ENCODE results near the gene VWA8.
"Not testable (repeated sequence)": the region's sequence is repeated elsewhere in the genome, so short reads cannot be mapped to it uniquely, and the experiment has no call there.

The VWA8 gene

DNA sequence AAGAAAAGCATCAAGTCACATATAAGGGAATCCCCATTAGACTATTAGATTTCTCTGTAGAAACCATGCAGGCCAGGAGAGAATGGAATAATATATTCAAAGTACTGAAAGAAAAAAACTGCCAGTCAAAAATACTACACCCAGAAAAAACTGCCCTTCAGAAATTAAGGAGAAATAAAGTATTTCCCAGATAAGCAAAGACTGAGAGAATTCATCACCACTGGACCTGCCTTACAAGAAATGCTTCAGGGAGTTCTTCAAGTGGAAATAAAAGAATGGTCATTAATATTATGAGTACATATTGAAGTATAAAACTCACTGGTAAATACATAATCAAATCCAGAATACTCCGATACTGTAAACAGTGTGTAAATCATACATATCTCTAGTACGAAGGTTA, 35.9 kb downstream of the VWA8 start:
- DNase-seq (ENCODE audit: low spot score) (no peak), FAIRE-seq (no peak)

GRCh38 chr13:41922894-41923293, 38.0 kb downstream of the VWA8 start:
- FAIRE-seq; DNase-seq (ENCODE audit: low spot score): not testable (repeated sequence)

- FAIRE-seq = no peak
- DNase-seq (ENCODE audit: low spot score) = no peak
Measured at GRCh38 chr13:41919741-41920487, 41.0 kb downstream of the VWA8 start.

GRCh38 chr13:41919031-41919740, 41.7 kb downstream of the VWA8 start:
- FAIRE-seq = no peak
- DNase-seq (ENCODE audit: low spot score) = no peak

DNA sequence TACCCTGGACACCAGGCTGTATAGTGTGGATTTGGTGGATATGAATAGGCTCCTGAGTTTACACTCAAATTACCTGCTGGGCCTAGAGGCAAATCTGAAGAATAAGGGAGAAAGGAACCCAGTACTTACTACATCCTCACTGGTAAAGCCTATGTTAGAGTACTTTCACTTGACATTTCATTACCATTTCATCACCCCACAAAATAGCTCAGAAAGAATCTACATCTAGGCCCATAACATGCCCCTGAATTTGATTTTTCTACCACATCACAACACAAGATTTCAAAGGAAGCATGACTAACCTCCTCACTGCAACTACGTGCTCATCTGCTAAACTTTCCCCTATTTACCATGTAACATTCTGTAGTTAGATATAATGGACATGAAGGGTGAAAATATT, 43.3 kb downstream of the VWA8 start:
- FAIRE-seq = no peak
- DNase-seq (ENCODE audit: low spot score) = no peak

GRCh38 chr13:41916173-41916954, 44.5 kb downstream of the VWA8 start:
- peak; percentile 22 for DNase-seq (ENCODE audit: low spot score)
- no peak for FAIRE-seq

DNA sequence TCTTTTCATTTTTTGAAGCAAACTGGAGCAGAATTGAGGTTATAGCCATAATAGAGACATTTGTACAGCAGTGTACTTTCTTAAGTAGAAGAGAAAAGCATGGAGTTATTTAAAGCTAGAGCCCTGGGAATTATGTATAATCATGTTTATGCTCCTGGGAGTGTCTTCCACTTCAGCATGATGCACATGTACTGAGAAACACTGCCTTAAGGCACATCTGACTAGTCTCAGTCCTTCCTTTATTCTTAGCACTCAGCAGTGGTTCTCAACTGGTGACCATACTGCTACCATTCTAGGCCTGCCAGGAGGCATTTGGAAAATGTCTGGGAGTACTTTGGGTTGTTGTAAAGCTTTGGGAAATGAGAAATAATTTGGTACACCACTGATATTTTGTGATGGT, 45.8 kb downstream of the VWA8 start:
- FAIRE-seq = no peak
- DNase-seq (ENCODE audit: low spot score) = no peak

DNA sequence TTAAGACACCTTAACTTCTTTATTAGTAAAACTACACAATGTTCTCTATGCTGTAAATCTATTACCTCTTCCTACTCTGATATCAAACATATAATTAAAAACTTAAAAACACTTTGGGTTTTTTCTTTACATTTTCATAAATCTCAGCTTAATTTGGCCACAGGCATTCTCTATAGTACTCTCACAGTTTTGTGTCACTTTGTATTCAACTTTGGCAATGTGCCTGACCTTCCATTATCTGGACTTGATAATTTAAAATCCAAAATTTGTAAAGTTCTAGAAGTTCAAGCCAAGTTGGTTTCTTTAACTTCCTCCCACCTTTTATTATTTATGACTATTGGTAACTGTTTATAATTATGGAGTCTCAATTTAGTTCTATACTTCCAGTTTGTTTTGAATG, 46.4 kb downstream of the VWA8 start:
- DNase-seq (ENCODE audit: low spot score) (no peak), FAIRE-seq (no peak)

GRCh38 chr13:41909506-41909905, 51.4 kb downstream of the VWA8 start:
- FAIRE-seq (no peak), DNase-seq (ENCODE audit: low spot score) (no peak)

DNA sequence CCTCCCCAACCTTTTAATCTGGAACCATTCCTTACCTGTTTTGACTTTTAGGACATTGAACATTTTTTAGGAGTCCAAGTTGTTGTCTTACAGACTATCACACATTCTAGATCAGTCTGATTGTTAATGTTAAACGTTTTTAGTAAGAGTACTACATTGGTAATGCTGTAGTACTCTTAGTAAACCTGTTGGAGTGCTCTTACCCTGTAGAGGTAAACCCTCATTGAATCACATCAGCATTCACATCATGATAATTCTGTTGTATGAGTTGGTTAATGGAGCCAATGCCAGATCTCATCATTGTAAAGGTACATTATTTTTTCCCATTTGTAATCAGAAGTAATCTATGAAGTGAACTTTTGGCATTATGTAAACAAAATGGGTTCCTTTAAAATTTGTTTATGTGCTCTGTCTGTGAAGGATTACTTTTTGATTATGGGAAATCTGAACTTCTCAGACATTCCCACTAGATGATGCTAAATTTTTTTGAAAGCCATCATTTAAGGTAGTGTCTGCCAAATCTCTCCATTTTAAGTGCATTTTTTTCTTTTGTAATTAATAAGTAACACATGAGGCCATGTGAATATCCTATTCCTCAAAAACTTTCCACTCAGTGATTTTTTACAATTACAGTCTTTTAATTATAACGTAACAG, 55.2 kb downstream of the VWA8 start:
- no peak for FAIRE-seq
- DNase-seq (ENCODE audit: low spot score) = no peak

DNA sequence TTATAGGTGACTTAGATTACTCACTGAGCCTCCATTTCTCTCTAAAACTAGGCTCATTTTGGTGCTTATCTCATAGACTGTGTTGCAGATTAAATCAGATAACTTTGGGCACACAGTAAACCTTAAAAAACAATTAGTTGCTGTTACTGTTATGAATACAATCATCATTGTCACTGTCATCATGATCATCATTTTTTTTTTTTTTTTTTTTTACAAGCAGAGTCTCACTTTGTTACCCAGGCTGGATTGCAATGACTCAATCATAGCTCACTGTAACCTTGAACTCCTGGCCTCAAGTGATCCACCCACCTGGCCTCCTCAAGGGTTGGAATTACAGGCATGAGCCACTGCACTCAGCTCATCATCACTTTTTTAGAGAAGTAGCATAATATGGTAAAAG, 60.0 kb downstream of the VWA8 start:
- DNase-seq (ENCODE audit: low spot score) (no peak), FAIRE-seq (no peak)

GRCh38 chr13:41898411-41898810, 62.5 kb downstream of the VWA8 start:
- not testable (repeated sequence) for FAIRE-seq; DNase-seq (ENCODE audit: low spot score)

DNA sequence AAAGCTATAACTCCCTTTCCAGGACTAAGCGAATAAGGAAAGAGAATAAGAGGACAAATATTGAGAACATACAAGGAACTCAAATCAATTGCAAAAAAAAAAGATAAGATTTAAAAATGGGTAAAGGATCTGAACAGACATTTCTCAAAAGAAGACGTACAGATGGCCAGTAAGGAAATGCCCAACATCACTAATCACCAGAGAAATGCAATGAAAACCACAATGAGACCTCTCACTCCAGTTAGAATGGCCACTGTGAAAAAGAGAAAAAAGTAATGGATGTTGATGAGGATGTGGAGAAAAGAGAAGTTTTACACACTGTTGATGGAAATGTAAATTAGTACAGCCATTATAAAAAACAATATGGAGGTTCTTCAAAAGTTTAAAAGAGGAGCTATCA, 63.8 kb downstream of the VWA8 start:
- DNase-seq (ENCODE audit: low spot score) = no peak
- FAIRE-seq = no peak

GRCh38 chr13:41895478-41895877, 65.4 kb downstream of the VWA8 start:
- no peak for FAIRE-seq

DNA sequence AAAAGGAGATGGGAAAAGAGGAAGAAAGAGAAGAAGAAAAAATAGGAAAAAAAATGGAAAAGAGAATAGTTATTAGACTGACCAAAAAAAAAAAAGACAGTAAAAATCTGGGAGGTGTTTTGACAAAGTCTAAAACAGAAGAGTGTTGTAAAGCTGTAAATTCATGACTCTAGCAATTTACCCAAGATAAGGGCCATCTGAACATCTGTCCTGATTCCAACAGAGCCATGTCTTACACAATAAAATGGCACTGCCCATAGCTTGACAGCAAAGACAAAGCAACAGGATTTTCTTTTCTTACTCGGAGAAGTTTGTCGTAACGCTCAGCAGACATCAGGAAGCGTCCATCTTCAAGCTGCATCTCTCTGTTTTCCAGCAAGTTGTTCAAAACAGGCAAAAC, 69.8 kb downstream of the VWA8 start:
- FAIRE-seq (no peak), DNase-seq (ENCODE audit: low spot score) (no peak)

More at GRCh38 chr13:41895478-41895877, 65.4 kb downstream of the VWA8 start:
- no peak for DNase-seq (ENCODE audit: low spot score)

GRCh38 chr13:41883147-41883546, 77.8 kb downstream of the VWA8 start:
- FAIRE-seq (no peak), DNase-seq (ENCODE audit: low spot score) (no peak)

- FAIRE-seq; DNase-seq (ENCODE audit: low spot score): not testable (repeated sequence)
Measured at GRCh38 chr13:41881890-41882289, 79.0 kb downstream of the VWA8 start.

- DNase-seq (ENCODE audit: low spot score) = no peak
- no peak for FAIRE-seq
Measured at GRCh38 chr13:41880966-41881365, 79.9 kb downstream of the VWA8 start.

DNA sequence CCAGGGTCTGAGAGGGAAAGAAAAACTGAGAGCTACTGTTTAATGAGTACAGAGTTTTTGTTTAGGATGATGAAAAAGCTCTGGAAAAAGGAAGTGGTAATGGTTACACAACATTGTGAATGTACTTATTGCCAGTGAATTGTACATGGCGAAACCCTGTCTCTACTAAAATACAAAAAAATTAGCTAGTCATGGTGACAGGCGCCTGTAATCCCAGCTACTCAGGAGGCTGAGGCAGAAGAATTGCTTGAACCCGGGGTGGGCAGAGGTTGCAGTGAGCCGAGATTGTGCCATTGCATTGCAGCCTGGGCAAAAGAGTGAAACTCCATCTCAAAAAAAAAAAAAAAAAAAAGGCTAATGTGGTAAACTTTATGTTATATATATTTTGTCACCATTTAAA, 96.3 kb downstream of the VWA8 start:
- DNase-seq (ENCODE audit: low spot score) (no peak), FAIRE-seq (no peak)

- not testable (repeated sequence) for DNase-seq (ENCODE audit: low spot score); FAIRE-seq
Measured at GRCh38 chr13:41862659-41863058, 98.2 kb downstream of the VWA8 start.

GRCh38 chr13:41859565-41859964, 101.3 kb downstream of the VWA8 start:
- DNase-seq (ENCODE audit: low spot score) = no peak
- FAIRE-seq = no peak

- no peak for FAIRE-seq
Measured at GRCh38 chr13:41858780-41859179, 102.1 kb downstream of the VWA8 start.

More at GRCh38 chr13:41858780-41859179, 102.1 kb downstream of the VWA8 start:
- DNase-seq (ENCODE audit: low spot score) = no peak

Data from urothelium cell line (cell line).